ENCODE measurements around the gene CERK. TPM values are rescaled to one million over a fixed set of nuclear protein-coding genes. Genes with fewer than 3 reads are reported as not detected.

Gene CERK
- total RNA-seq, 1 experiment from 2014 or later, result 45.6 TPM

- Mint-ChIP-seq H3K4me1 (0 out of 2 replicates have a peak, but pooled peaks cover 3% of the 10 kb centered on the region), H3K27me3 (ENCODE audit: low read depth) (no peaks in the 10 kb centered on the region), H3K4me3 (no peak overlapping the region), H3K27ac (no peak overlapping the region), H3K9me3 (no peaks in the 10 kb centered on the region), H3K36me3 (peaks cover 39% of the 10 kb centered on the region)
- ATAC-seq, result no peak
- TF ChIP-seq MYBL2 (CRISPR knock-in tag; IDR thresholded peaks at IDR 0.05), result no peak
- no peak for TF ChIP-seq ERG (CRISPR knock-in tag; IDR thresholded peaks at IDR 0.05)
- CTCF ChIA-PET, result interaction anchor here (0.6 to 1.7 kb wide), 3 partner anchors 11 to 158 kb away, joined by 3 to 8 read pairs (median 3); no protein-coding TSS in a partner anchor
- no peak for DNase-seq (ENCODE audit: low spot score)
- POLR2A ChIA-PET, result no interaction called here
Observed at GRCh38 chr22:46721501-46722085, 16.5 kb downstream of the CERK start.

GRCh38 chr22:46719921-46720320 lies 18.1 kb downstream of the CERK start:
- CTCF ChIA-PET, result interaction anchor here (1.1 kb wide), 1 partner anchor 84 kb away, joined by 3 read pairs; no protein-coding TSS in a partner anchor
- TF ChIP-seq ZNF138 (CRISPR knock-in tag; conservative IDR thresholded peaks at IDR 0.05) (no peak), ZNF263 (CRISPR knock-in tag; IDR thresholded peaks at IDR 0.05; ENCODE audit: low read depth) (no peak), KAT7 (CRISPR knock-in tag; IDR thresholded peaks at IDR 0.05; ENCODE audit: borderline replicate concordance) (no peak), IRF2 (CRISPR knock-in tag; IDR thresholded peaks at IDR 0.05; ENCODE audit: borderline replicate concordance, low read depth) (no peak)
- POLR2A ChIA-PET, result no interaction called here
- H3K4me1 Mint-ChIP-seq, result no peaks in the 10 kb centered on the region
- no peak for ATAC-seq
- H3K27me3 Mint-ChIP-seq (ENCODE audit: low read depth), result no peaks in the 10 kb centered on the region
- no peak overlapping the region for H3K4me3 Mint-ChIP-seq
- no peak for DNase-seq (ENCODE audit: low spot score)
- H3K27ac Mint-ChIP-seq, result no peak overlapping the region
- H3K9me3 Mint-ChIP-seq, result no peaks in the 10 kb centered on the region
- peaks cover 39% of the 10 kb centered on the region for H3K36me3 Mint-ChIP-seq

- DNase-seq (ENCODE audit: low spot score) (no peak), ATAC-seq (no peak)
- CTCF ChIA-PET, result interaction anchor here (1.7 kb wide), 1 partner anchor 151 kb away, joined by 3 read pairs; no protein-coding TSS in a partner anchor
- TF ChIP-seq USF2 (CRISPR knock-in tag; IDR thresholded peaks at IDR 0.05) (no peak), OVOL2 (CRISPR knock-in tag; IDR thresholded peaks at IDR 0.05; ENCODE audit: borderline replicate concordance) (no peak), ZMAT4 (CRISPR knock-in tag; IDR thresholded peaks at IDR 0.05) (no peak), TCF7 (CRISPR knock-in tag; IDR thresholded peaks at IDR 0.05; ENCODE audit: low read depth) (no peak), AR (CRISPR knock-in tag; IDR thresholded peaks at IDR 0.05) (no peak), SMAD4 (CRISPR knock-in tag; IDR thresholded peaks at IDR 0.05) (no peak), AFF4 (CRISPR knock-in tag; IDR thresholded peaks at IDR 0.05; ENCODE audit: borderline replicate concordance) (no peak)
- H3K4me1 Mint-ChIP-seq, result no peaks in the 10 kb centered on the region
- no peaks in the 10 kb centered on the region for H3K9me3 Mint-ChIP-seq
- POLR2A ChIA-PET, result interaction anchor here (0.6 kb wide), 1 partner anchor 15 kb away, joined by 5 read pairs; no protein-coding TSS in a partner anchor
- no peak overlapping the region for H3K4me3 Mint-ChIP-seq
- H3K36me3 Mint-ChIP-seq, result peaks cover 53% of the 10 kb centered on the region
- no peaks in the 10 kb centered on the region for H3K27me3 Mint-ChIP-seq (ENCODE audit: low read depth)
- no peak overlapping the region for H3K27ac Mint-ChIP-seq
Observed at GRCh38 chr22:46714550-46714949, 23.5 kb downstream of the CERK start.

Measured in WTC11 (cell line).